GM19193 (cell line): Measurements from ENCODE around the gene TGIF1.

Experiments used
- POLR2A ChIP-seq: IDR thresholded peaks from 4 replicates; pipeline ENCODE4 v1.6.1; 2011; ENCODE audit not compliant: insufficient read depth, insufficient read length; ENCODE audit errors: extremely low read depth

The TGIF1 gene

GRCh38 chr18:3461704-3462103 lies 11.7 kb downstream of the TGIF1 start:
- no peak for TF ChIP-seq POLR2A

- no peak for TF ChIP-seq POLR2A
Observed at GRCh38 chr18:3463051-3463450, 13.1 kb downstream of the TGIF1 start.

GRCh38 chr18:3466045-3466444 lies 16.1 kb downstream of the TGIF1 start:
- no peak for TF ChIP-seq POLR2A

- no peak for TF ChIP-seq POLR2A
Observed at GRCh38 chr18:3466872-3467271, 16.9 kb downstream of the TGIF1 start.

GRCh38 chr18:3468066-3468705 lies 18.2 kb downstream of the TGIF1 start:
- no peak for TF ChIP-seq POLR2A

- no peak for TF ChIP-seq POLR2A
Observed at GRCh38 chr18:3468833-3469232, 18.9 kb downstream of the TGIF1 start.

- no peak for TF ChIP-seq POLR2A
Observed at GRCh38 chr18:3471141-3471648, 21.2 kb downstream of the TGIF1 start.

GRCh38 chr18:3472681-3473544 lies 22.9 kb downstream of the TGIF1 start:
- no peak for TF ChIP-seq POLR2A

GRCh38 chr18:3478262-3478978 lies 28.4 kb downstream of the TGIF1 start:
- TF ChIP-seq POLR2A, result no peak

GRCh38 chr18:3479978-3480509 lies 30.1 kb downstream of the TGIF1 start:
- no peak for TF ChIP-seq POLR2A

- no peak for TF ChIP-seq POLR2A
Observed at GRCh38 chr18:3480827-3481573, 31.0 kb downstream of the TGIF1 start.

- TF ChIP-seq POLR2A, result no peak
Observed at GRCh38 chr18:3481696-3482210, 31.8 kb downstream of the TGIF1 start.

GRCh38 chr18:3482258-3482657 lies 32.3 kb downstream of the TGIF1 start:
- no peak for TF ChIP-seq POLR2A
